ENCODE results near the gene PLEKHJ1.

Gene PLEKHJ1

DNA sequence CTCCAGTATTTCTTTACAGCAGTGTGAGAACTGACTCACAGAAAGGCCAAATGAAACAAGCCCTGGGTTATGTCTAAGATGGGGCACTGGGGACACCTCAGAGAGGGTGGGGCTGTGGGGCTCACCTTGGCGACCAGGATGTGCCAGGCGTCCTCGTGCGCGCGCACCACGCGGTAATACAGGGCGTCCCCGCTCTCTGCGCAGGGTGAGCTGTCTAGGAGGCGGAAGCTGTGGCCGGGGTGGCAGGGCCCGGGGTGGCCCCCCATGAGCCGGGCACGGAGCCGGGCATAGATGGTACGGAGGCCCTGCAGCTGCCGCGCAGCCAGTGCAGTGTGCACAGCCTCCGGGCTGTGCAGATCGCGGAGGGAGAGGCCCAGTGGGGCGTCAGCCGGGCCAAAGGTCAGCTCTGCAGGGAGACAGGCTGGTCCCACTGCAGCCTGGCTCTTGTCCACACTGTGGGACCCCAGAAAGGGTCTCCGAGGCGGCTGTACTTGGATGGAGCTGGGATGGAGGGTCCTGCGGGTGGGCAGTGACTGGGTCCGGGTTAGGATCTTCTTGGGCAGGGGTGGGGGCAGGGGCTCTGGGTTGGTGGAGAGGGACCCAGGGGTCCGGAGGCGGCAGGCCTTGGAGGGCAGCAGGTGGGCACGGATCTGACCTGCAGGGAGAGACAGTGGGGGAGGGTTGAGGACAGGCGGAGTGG is 42.5 kb upstream of the PLEKHJ1 start:
- no peak overlapping the region for H3K4me3 ChIP-seq (replicated peaks in 1 of 2; ENCODE audit: low read depth in 2 of 2, low read length in 2 of 2)
- no peak for TF ChIP-seq CTCF (IDR thresholded peaks at IDR 0.05; ENCODE audit: low read depth, low read length)
- no peak for DNase-seq (ENCODE audit: low read depth in 2 of 2)

DNA sequence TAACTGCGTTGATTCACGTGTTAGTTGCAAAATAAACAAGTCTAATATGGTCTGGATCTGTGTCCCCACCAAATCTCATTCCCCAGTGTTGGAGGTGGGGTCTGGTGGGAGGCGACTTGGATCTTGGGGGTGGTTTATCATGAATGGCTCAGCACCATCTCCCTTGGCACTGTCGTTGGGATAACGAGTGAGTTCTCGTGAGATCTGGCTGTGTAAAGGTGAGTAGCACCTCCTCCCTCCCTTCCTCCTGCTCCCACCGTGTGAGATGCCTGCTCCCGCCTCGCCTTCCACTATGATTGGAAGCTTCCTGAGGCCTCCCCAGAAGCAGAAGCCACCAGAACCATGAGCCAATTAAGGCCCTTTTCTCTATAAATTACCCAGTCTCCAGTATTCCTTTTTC is 41.0 kb upstream of the PLEKHJ1 start:
- no peak for DNase-seq (ENCODE audit: low read depth in 2 of 2)
- no peak for TF ChIP-seq CTCF (IDR thresholded peaks at IDR 0.05; ENCODE audit: low read depth, low read length)
- no peak overlapping the region for H3K4me3 ChIP-seq (replicated peaks in 1 of 2; ENCODE audit: low read depth in 2 of 2, low read length in 2 of 2)

GRCh38 chr19:2276429-2276986 is 40.4 kb upstream of the PLEKHJ1 start:
- no peak for TF ChIP-seq CTCF (IDR thresholded peaks at IDR 0.05; ENCODE audit: low read depth, low read length)
- no peak overlapping the region for H3K4me3 ChIP-seq (replicated peaks in 1 of 2; ENCODE audit: low read depth in 2 of 2, low read length in 2 of 2)
- no peak for DNase-seq (ENCODE audit: low read depth in 2 of 2)

DNA sequence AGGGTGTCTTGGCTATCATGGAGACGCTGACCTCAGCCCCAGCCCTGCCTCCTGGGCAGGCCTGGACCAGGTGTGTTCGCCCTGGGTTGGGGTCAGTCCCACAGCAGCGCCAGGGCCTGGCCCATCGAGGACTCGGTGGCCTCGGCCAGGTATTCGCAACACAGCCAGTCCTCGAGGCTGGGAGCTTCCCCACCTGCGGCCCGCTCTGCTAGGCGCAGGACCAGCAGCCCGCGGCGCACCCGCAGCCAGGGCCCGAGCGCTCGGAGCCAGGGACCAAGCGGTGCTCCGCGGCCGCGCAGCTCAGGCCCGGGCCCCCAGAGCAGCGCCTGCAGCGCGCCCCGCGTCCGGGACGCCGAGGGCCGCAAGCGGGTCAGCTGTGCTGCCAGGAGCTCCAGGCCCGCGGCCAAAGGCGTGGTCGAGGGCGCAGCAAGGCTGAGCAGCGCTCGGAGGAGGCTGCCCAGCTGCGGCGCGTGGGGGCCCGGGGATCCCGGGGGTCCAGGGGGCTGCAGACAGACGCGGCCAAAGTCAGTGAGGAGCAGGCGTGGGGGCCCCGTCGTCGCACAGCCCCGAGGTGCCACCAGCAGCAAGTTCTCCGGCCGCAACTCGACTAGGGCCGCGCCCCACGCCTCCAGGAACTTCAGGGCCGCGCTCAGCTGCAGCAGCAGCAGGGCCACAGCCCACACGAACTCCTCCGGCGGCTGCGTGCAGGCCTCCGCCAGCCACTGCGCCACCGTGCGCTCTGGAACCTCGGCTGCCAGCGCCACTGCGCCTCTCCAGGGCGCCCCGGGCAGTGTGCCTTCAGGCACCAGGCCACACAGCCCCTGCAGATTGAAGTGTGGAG is 39.7 kb upstream of the PLEKHJ1 start:
- TF ChIP-seq CTCF (IDR thresholded peaks at IDR 0.05; ENCODE audit: low read depth, low read length), result no peak
- no peak for DNase-seq (ENCODE audit: low read depth in 2 of 2)
- H3K4me3 ChIP-seq (replicated peaks in 1 of 2; ENCODE audit: low read depth in 2 of 2, low read length in 2 of 2), result no peak overlapping the region

- peak; percentile 79 for TF ChIP-seq CTCF (IDR thresholded peaks at IDR 0.05; ENCODE audit: low read depth, low read length)
- DNase-seq (ENCODE audit: low read depth in 2 of 2), result peak; percentile 75 to 77
- no peak overlapping the region for H3K4me3 ChIP-seq (replicated peaks in 1 of 2; ENCODE audit: low read depth in 2 of 2, low read length in 2 of 2)
These were observed 38.9 kb upstream of the PLEKHJ1 start for GRCh38 chr19:2274931-2275535.

GRCh38 chr19:2274185-2274711 is 38.1 kb upstream of the PLEKHJ1 start:
- TF ChIP-seq CTCF (IDR thresholded peaks at IDR 0.05; ENCODE audit: low read depth, low read length), result no peak
- H3K4me3 ChIP-seq (replicated peaks in 1 of 2; ENCODE audit: low read depth in 2 of 2, low read length in 2 of 2), result peak overlapping the region in 1 of 2 donors; percentile 11
- no peak for DNase-seq (ENCODE audit: low read depth in 2 of 2)
